CD4-positive, alpha-beta T cell (primary cell): ENCODE data around the gene AP2B1. TPM values are rescaled to one million over a fixed set of nuclear protein-coding genes. Genes with fewer than 3 reads are reported as not detected.

Experiments used
- ATAC-seq: fragments of 200-7000 bp; cut with Tn5 transposase; one replicate; pipeline ENCODE4 v1.10.0; 2022; ENCODE audit warnings: mild to moderate bottlenecking; ENCODE audit not compliant: poor library complexity
- CTCF ChIA-PET: fragments of 350-600 bp; sonication (Branson Sonifier 250); formaldehyde crosslinking; loops from one replicate; lab custom pipeline; 2021; ENCODE audit warnings: antibody characterized with exemption, inconsistent platforms; lab: Charles Lee
- POLR2A ChIA-PET: fragments of 350-600 bp; sonication (Branson Sonifier 250); formaldehyde crosslinking; loops from one replicate; lab custom pipeline; 2021; ENCODE audit warnings: antibody characterized with exemption, inconsistent platforms; lab: Charles Lee
- DNase-seq, 14 experiments: peaks; one replicate each; pipeline ENCODE4 v3.0.0-alpha.2; 2013 to 2020; ENCODE audit warnings: mixed read lengths in 2 of 14
- H3K27ac ChIP-seq, 2 donors: one replicate each; pipeline versions ENCODE4 v1.5.1 to v1.7.0; 2013; ENCODE audit warnings: low read length in 2 of 2, low read depth in 1 of 2, mild to moderate bottlenecking in 1 of 2
- H3K27me3 ChIP-seq, 2 experiments: 1 replicate in 1 of 2; 2 replicates in 1 of 2; pipeline versions ENCODE4 v1.6.1 to v1.7.0; 2013; ENCODE audit warnings: low read length in 2 of 2, control low read depth in 1 of 2, mild to moderate bottlenecking in 1 of 2, moderate library complexity in 1 of 2; ENCODE audit not compliant: insufficient read depth in 2 of 2, control insufficient read depth in 1 of 2
- H3K36me3 ChIP-seq: one replicate; pipeline ENCODE4 v1.6.1; 2013; ENCODE audit warnings: low read length, control low read depth; ENCODE audit not compliant: insufficient read depth
- H3K4me1 ChIP-seq: one replicate; pipeline ENCODE4 v1.6.1; 2013; ENCODE audit warnings: low read length, control low read depth; ENCODE audit not compliant: insufficient read depth
- H3K4me3 ChIP-seq: one replicate; pipeline ENCODE4 v1.5.1; 2013; ENCODE audit warnings: mild to moderate bottlenecking, low read length, moderate library complexity
- H3K9me3 ChIP-seq, 2 experiments: 1 replicate in 1 of 2; 2 replicates in 1 of 2; pipeline versions ENCODE4 v1.6.1 to v1.7.0; 2013; ENCODE audit warnings: low read length in 2 of 2, mild to moderate bottlenecking in 2 of 2, control low read depth in 1 of 2, moderate library complexity in 1 of 2; ENCODE audit not compliant: control insufficient read depth in 1 of 2, insufficient read depth in 1 of 2
- H3K27ac Mint-ChIP-seq: one replicate; pipeline ENCODE4 v1.8.0; 2020; ENCODE audit warnings: mixed read lengths
- H3K27me3 Mint-ChIP-seq: one replicate; pipeline ENCODE4 v1.8.0; 2021; ENCODE audit warnings: mixed read lengths
- H3K36me3 Mint-ChIP-seq: one replicate; pipeline ENCODE4 v1.8.0; 2021; ENCODE audit warnings: low read depth, mixed read lengths
- H3K4me1 Mint-ChIP-seq: one replicate; pipeline ENCODE4 v1.8.0; 2021; ENCODE audit warnings: low read depth, mixed read lengths
- H3K4me3 Mint-ChIP-seq: one replicate; pipeline ENCODE4 v1.8.0; 2020; ENCODE audit warnings: mild to moderate bottlenecking, mixed read lengths
- H3K9me3 Mint-ChIP-seq: one replicate; pipeline ENCODE4 v1.8.0; 2020; ENCODE audit warnings: mixed read lengths
- intact Hi-C, 2 experiments: fragments of 100-400 bp; cut with DNase I in 1 of 2; cut with micrococcal nuclease in 1 of 2; formaldehyde crosslinking; loops; one replicate each; pipeline versions ENCODE4 v1.15.1 to v1.9.0; 2023 to 2025; cut with DNase I, micrococcal nuclease
- total RNA-seq, 174 experiments: library from RNA in 2 of 174; stranded (reverse) in 2 of 174; gene quantifications; one replicate each; pipeline ENCODE4 v1.2.3 and lab custom pipeline; 2021 to 2026
- TF ChIP-seq, protein P1 (sequence below): fragments of 200-600 bp; IDR thresholded peaks from one replicate; pipeline ENCODE4 v1.8.0; 2022; ENCODE audit warnings: antibody characterized with exemption, mild to moderate bottlenecking

AP2B1 gene
- total RNA-seq, 2 experiments from 2014 or later, result 67.0 to 69.2 TPM

DNA sequence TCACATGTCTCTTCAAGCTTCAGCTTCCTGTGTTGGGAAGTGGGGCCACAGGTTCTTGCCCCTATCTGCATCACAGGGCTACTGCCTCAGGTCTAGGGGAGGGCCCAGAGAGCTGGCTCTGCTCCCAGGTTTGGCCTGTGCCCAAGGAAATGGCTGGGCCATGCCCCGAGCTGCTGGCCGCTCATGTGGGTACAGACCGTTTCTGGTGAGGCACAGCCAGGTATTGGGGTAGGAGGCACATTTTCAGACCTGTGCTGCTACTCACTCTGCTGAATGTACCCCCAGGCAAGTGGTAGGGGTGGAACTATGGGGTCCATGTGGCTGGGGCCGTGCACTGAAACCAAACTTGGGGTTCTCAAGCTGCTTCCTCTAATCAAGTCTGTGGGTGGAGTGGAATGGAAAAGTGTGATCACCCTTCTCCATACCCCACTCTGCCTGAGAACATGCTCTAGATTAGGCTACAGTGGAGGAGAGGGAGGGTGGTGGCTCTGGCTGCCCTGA is 161.3 kb downstream of the AP2B1 start:
- Mint-ChIP-seq H3K36me3 (no peaks in the 10 kb centered on the region), H3K9me3 (no peaks in the 10 kb centered on the region), H3K27ac (no peak overlapping the region), H3K4me3 (no peak overlapping the region), H3K27me3 (peaks cover 62% of the 10 kb centered on the region), H3K4me1 (peaks cover 4% of the 10 kb centered on the region)
- Histone ChIP-seq H3K27me3 (peaks cover 36 to 43% of the 10 kb centered on the region in 2 experiments), H3K9me3 (peaks cover 0 to 13% of the 10 kb centered on the region in 2 experiments), H3K36me3 (no peaks in the 10 kb centered on the region), H3K27ac (no peak overlapping the region), H3K4me3 (no peak overlapping the region), H3K4me1 (peaks cover 17% of the 10 kb centered on the region)
- ATAC-seq (no peak), DNase-seq (no peak)
- CTCF ChIA-PET, result interaction anchor here (1.1 to 1.8 kb wide), 3 partner anchors 16 to 726 kb away, joined by 3 to 12 read pairs (median 4); no protein-coding TSS in a partner anchor
- POLR2A ChIA-PET, result no interaction called here
- intact Hi-C loops, result loop anchor here (5.0 to 10.0 kb wide), 6 partner anchors 191 to 1206 kb away; partner anchors contain the start of genes SLFN12L (in 1 of the 2) and SLFN5 (in 1 of the 2)
- TF ChIP-seq, protein P1, sequence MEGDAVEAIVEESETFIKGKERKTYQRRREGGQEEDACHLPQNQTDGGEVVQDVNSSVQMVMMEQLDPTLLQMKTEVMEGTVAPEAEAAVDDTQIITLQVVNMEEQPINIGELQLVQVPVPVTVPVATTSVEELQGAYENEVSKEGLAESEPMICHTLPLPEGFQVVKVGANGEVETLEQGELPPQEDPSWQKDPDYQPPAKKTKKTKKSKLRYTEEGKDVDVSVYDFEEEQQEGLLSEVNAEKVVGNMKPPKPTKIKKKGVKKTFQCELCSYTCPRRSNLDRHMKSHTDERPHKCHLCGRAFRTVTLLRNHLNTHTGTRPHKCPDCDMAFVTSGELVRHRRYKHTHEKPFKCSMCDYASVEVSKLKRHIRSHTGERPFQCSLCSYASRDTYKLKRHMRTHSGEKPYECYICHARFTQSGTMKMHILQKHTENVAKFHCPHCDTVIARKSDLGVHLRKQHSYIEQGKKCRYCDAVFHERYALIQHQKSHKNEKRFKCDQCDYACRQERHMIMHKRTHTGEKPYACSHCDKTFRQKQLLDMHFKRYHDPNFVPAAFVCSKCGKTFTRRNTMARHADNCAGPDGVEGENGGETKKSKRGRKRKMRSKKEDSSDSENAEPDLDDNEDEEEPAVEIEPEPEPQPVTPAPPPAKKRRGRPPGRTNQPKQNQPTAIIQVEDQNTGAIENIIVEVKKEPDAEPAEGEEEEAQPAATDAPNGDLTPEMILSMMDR, result no peak

DNA sequence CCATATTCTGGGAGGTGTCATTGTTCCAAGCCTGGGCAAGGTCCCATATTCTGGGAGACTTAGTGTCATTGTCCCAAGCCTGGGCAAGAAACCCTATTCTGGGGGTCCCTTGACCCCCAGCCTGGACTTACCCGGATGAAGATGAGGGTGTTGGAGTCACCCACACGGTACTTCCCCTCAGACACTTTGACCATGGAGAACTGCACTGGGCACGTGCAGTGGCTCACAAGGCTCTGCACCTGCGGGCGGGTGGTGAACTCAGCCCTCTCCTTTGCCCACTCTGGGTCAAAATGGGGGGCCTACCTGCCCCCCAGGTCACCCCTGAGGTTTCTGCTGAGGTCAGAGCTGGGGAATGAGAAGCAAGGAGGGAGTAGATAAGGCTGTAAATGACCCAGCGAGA is 161.9 kb downstream of the AP2B1 start:
- H3K36me3 ChIP-seq, result no peaks in the 10 kb centered on the region
- ChIA-PET CTCF (no interaction called here), POLR2A (no interaction called here)
- peaks cover 17% of the 10 kb centered on the region for H3K4me1 ChIP-seq
- H3K27ac ChIP-seq, result no peak overlapping the region
- no peak overlapping the region for H3K4me3 ChIP-seq
- H3K9me3 ChIP-seq, result peaks cover 0 to 9% of the 10 kb centered on the region in 2 experiments
- peaks cover 4% of the 10 kb centered on the region for H3K4me1 Mint-ChIP-seq
- H3K27ac Mint-ChIP-seq, result no peak overlapping the region
- peaks cover 57% of the 10 kb centered on the region for H3K27me3 Mint-ChIP-seq
- peaks cover 34 to 39% of the 10 kb centered on the region in 2 experiments for H3K27me3 ChIP-seq
- intact Hi-C loops, result loop anchor here (5.0 to 10.0 kb wide), 6 partner anchors 192 to 1207 kb away; partner anchors contain the start of genes SLFN12L (in 1 of the 2) and SLFN5 (in 1 of the 2)
- no peaks in the 10 kb centered on the region for H3K36me3 Mint-ChIP-seq
- no peak for DNase-seq
- H3K4me3 Mint-ChIP-seq, result no peak overlapping the region
- no peak for ATAC-seq
- TF ChIP-seq, protein P1, result no peak
- no peaks in the 10 kb centered on the region for H3K9me3 Mint-ChIP-seq

DNA sequence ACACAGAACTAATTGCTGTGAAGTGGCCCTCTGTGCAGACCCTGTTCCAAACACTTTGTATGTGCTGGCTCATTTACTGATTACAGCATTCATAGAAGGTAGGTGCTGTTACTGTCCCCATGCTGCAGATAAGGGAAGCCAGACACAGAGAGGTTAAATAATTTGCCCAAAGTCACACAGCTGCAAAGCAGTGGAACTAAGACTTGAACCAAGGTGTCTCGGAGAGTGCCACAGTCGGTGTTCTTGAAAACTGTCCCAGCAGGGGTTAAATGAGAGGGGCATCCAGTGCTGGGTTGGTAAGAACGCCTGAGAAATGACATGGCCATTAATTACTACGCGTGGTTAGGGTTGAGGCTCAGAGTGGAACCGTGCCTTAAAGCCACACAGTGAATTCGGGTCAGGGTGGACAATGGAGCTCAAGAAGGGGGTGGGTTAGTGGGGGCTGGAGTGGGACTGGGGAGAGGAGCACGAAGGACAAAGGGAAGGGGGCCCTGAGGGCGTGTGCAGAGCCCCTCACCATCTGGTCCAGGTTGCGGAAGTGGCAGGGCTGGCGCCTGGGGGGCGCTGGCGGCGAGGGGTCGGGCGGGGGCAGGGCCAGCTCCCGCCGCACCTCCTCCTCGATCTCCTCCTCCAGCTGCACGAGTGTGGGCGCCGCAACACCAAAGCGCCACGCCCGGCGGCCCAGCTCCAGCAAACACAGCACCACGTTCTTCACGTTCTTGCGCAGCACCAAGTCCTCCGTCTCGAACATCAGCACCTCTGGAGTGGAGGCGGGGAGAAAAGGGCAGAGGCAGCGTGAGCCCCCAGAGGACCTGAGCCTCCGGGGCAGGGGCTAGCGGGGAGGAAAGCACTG is 162.7 kb downstream of the AP2B1 start:
- intact Hi-C loops, result loop anchor here (5.0 to 10.0 kb wide), 6 partner anchors 192 to 1207 kb away; partner anchors contain the start of genes SLFN12L (in 1 of the 2) and SLFN5 (in 1 of the 2)
- Histone ChIP-seq H3K4me3 (no peak overlapping the region), H3K27me3 (peaks cover 34 to 39% of the 10 kb centered on the region in 2 experiments), H3K27ac (no peak overlapping the region), H3K9me3 (peaks cover 0 to 7% of the 10 kb centered on the region in 2 experiments), H3K4me1 (peaks cover 17% of the 10 kb centered on the region), H3K36me3 (no peaks in the 10 kb centered on the region)
- H3K36me3 Mint-ChIP-seq, result no peaks in the 10 kb centered on the region
- no peaks in the 10 kb centered on the region for H3K9me3 Mint-ChIP-seq
- TF ChIP-seq, protein P1, result no peak
- DNase-seq, result no peak
- H3K4me3 Mint-ChIP-seq, result no peak overlapping the region
- ATAC-seq, result no peak
- peaks cover 4% of the 10 kb centered on the region for H3K4me1 Mint-ChIP-seq
- H3K27ac Mint-ChIP-seq, result no peak overlapping the region
- H3K27me3 Mint-ChIP-seq, result peaks cover 51% of the 10 kb centered on the region
- ChIA-PET POLR2A (no interaction called here), CTCF (no interaction called here)
